H1 (cell line): ENCODE results near the gene ATP11A. TPM values are rescaled to one million over a fixed set of nuclear protein-coding genes. Genes with fewer than 3 reads are reported as not detected.

Experiments
- CTCF ChIA-PET: fragments of 300-600 bp; sonication (Branson Sonifier 250); formaldehyde crosslinking; loops from one replicate; lab custom pipeline; 2021; ENCODE audit not compliant: partially characterized antibody; lab: Charles Lee
- POLR2A ChIA-PET: fragments of 300-600 bp; sonication (Branson Sonifier 250); formaldehyde crosslinking; loops from one replicate; lab custom pipeline; 2021; ENCODE audit warnings: inconsistent platforms; ENCODE audit not compliant: partially characterized antibody; lab: Charles Lee
- DNase-seq, 2 experiments: peaks; one replicate each; pipeline versions ENCODE4 v3.0.0 to v3.0.0-alpha.2; 2010 to 2022; ENCODE audit warnings: low spot score in 2 of 2, low read depth in 1 of 2, mixed read lengths in 1 of 2
- FAIRE-seq: peaks from 2 replicates; lab custom pipeline; 2011; peaks lifted over from hg19 to GRCh38; lab: Jason Lieb, UNC
- H2AFZ ChIP-seq: 2 replicates; pipeline ENCODE4 v1.8.1; 2012; ENCODE audit warnings: low read length, inconsistent platforms
- H2AK5ac ChIP-seq: 2 replicates; pipeline ENCODE4 v1.6.1; 2013; ENCODE audit warnings: low read depth, low read length
- H2BK120ac ChIP-seq: replicated peaks from 2 replicates; pipeline ENCODE3; 2013; ENCODE audit warnings: low read depth, low read length, inconsistent platforms
- H2BK12ac ChIP-seq: 2 replicates; pipeline ENCODE4 v1.6.1; 2013; ENCODE audit warnings: low read depth, low read length
- H2BK15ac ChIP-seq: 2 replicates; pipeline ENCODE4 v1.6.1; 2013; ENCODE audit warnings: low read length
- H2BK20ac ChIP-seq: 2 replicates; pipeline ENCODE4 v1.6.1; 2013; ENCODE audit warnings: low read length
- H2BK5ac ChIP-seq: 2 replicates; pipeline ENCODE4 v1.6.1; 2013; ENCODE audit warnings: low read depth, low read length
- H3K14ac ChIP-seq: 2 replicates; pipeline ENCODE4 v1.6.1; 2013; ENCODE audit warnings: inconsistent platforms; ENCODE audit not compliant: insufficient read length
- H3K18ac ChIP-seq: 2 replicates; pipeline ENCODE4 v1.6.1; 2013; ENCODE audit warnings: low read length; ENCODE audit errors: extremely low read depth
- H3K23ac ChIP-seq: 2 replicates; pipeline ENCODE4 v1.6.1; 2013; ENCODE audit warnings: inconsistent platforms; ENCODE audit not compliant: insufficient read length
- H3K23me2 ChIP-seq: 2 replicates; pipeline ENCODE4 v1.6.1; 2013; ENCODE audit warnings: low read depth, low read length
- H3K27ac ChIP-seq: 2 replicates; pipeline ENCODE4 v1.6.1; 2011; ENCODE audit warnings: low read depth, low read length, inconsistent platforms
- H3K27me3 ChIP-seq, 4 experiments: replicated peaks in 1 of 4; 1 replicate in 1 of 4; 2 replicates in 3 of 4; pipeline versions ENCODE4 v1.6.1 to v1.8.1; 2011 to 2013; ENCODE audit warnings: low read length in 3 of 4, mild to moderate bottlenecking in 3 of 4, inconsistent platforms in 2 of 4, mixed read lengths in 2 of 4, moderate library complexity in 1 of 4; ENCODE audit not compliant: control insufficient read depth in 3 of 4, insufficient read depth in 3 of 4; ENCODE audit errors: extremely low read depth in 1 of 4
- H3K36me3 ChIP-seq, 4 experiments: 2 replicates each; pipeline versions ENCODE4 v1.6.1 to v1.8.1; 2011 to 2013; ENCODE audit warnings: mild to moderate bottlenecking in 4 of 4, low read length in 3 of 4, moderate library complexity in 2 of 4, control low read depth in 1 of 4, inconsistent platforms in 1 of 4; ENCODE audit not compliant: insufficient read depth in 4 of 4, control insufficient read depth in 2 of 4
- H3K4ac ChIP-seq: replicated peaks from 2 replicates; pipeline ENCODE3; 2013; ENCODE audit warnings: low read length, low read depth, mixed read lengths, inconsistent platforms; ENCODE audit not compliant: insufficient read length
- H3K4me1 ChIP-seq, 4 experiments: replicated peaks in 1 of 4; 1 replicate in 1 of 4; 2 replicates in 3 of 4; pipeline versions ENCODE4 v1.6.1 to v1.8.1; 2011 to 2013; ENCODE audit warnings: low read length in 3 of 4, inconsistent platforms in 2 of 4, mixed read lengths in 1 of 4; ENCODE audit not compliant: insufficient read depth in 4 of 4, control insufficient read depth in 3 of 4
- H3K4me2 ChIP-seq, 2 experiments: 2 replicates each; pipeline versions ENCODE4 v1.6.1 to v1.8.1; 2011 to 2013; ENCODE audit warnings: low read depth in 2 of 2, low read length in 2 of 2, control low read depth in 1 of 2, inconsistent platforms in 1 of 2, mild to moderate bottlenecking in 1 of 2; ENCODE audit not compliant: insufficient read depth in 1 of 2
- H3K4me3 ChIP-seq, 4 experiments: fragments of 200-600, 300-600 bp in 1 of 4; sonication (generic), shearing (Covaris generic), sonication (Bioruptor Twin) in 1 of 4; 2 replicates each; pipeline versions ENCODE4 v1.5.1 to v1.8.1; 2011 to 2016; ENCODE audit warnings: low read length in 4 of 4, low read depth in 3 of 4, control low read depth in 2 of 4, inconsistent platforms in 2 of 4, mild to moderate bottlenecking in 2 of 4, mixed read lengths in 1 of 4, moderate library complexity in 1 of 4; ENCODE audit not compliant: insufficient read depth in 2 of 4; ENCODE audit errors: extremely low read depth in 1 of 4
- H3K56ac ChIP-seq: replicated peaks from 2 replicates; pipeline ENCODE3; 2013; ENCODE audit warnings: low read depth, mild to moderate bottlenecking, mixed read lengths, low read length, inconsistent platforms; ENCODE audit not compliant: insufficient read length
- H3K79me1 ChIP-seq: 2 replicates; pipeline ENCODE4 v1.6.1; 2013; ENCODE audit warnings: low read depth, low read length, control low read depth
- H3K79me2 ChIP-seq, 2 experiments: 2 replicates each; pipeline versions ENCODE4 v1.6.1 to v1.8.1; 2012 to 2013; ENCODE audit warnings: low read length in 2 of 2, mild to moderate bottlenecking in 2 of 2, inconsistent platforms in 1 of 2; ENCODE audit not compliant: insufficient read depth in 2 of 2, control insufficient read depth in 1 of 2
- H3K9ac ChIP-seq, 4 experiments: replicated peaks in 1 of 4; 1 replicate in 1 of 4; 2 replicates in 3 of 4; pipeline versions ENCODE4 v1.6.1 to v1.8.1; 2011 to 2013; ENCODE audit warnings: low read depth in 3 of 4, low read length in 3 of 4, control low read depth in 2 of 4, mild to moderate bottlenecking in 2 of 4, moderate library complexity in 2 of 4, inconsistent platforms in 1 of 4; ENCODE audit errors: extremely low read depth in 1 of 4
- H3K9me3 ChIP-seq, 2 experiments: 2 replicates each; pipeline versions ENCODE4 v1.6.1 to v1.8.1; 2012 to 2013; ENCODE audit warnings: mild to moderate bottlenecking in 2 of 2, moderate library complexity in 2 of 2, control low read depth in 1 of 2, inconsistent platforms in 1 of 2, low read depth in 1 of 2, low read length in 1 of 2, mixed read lengths in 1 of 2; ENCODE audit not compliant: insufficient read depth in 2 of 2
- H4K20me1 ChIP-seq, 2 experiments: replicated peaks in 1 of 2; 2 replicates each; pipeline versions ENCODE3 to v1.8.1; 2011 to 2013; ENCODE audit warnings: inconsistent platforms in 2 of 2, low read length in 2 of 2, mild to moderate bottlenecking in 1 of 2; ENCODE audit not compliant: insufficient read depth in 2 of 2, control insufficient read depth in 1 of 2
- H4K5ac ChIP-seq: 2 replicates; pipeline ENCODE4 v1.6.1; 2013; ENCODE audit warnings: low read length, low read depth, mixed read lengths, inconsistent platforms; ENCODE audit not compliant: insufficient read length
- H4K8ac ChIP-seq: 2 replicates; pipeline ENCODE4 v1.8.0; 2013; ENCODE audit warnings: mild to moderate bottlenecking, moderate library complexity, low read length, inconsistent platforms; ENCODE audit not compliant: insufficient read depth; ENCODE audit errors: extremely low read depth
- H4K91ac ChIP-seq: replicated peaks from 2 replicates; pipeline ENCODE3; 2013; ENCODE audit warnings: low read length, mixed read lengths, inconsistent platforms; ENCODE audit not compliant: insufficient read length
- ASH2L ChIP-seq: fragments of 200-600, 300-600 bp; sonication (generic); IDR thresholded peaks from one replicate; pipeline ENCODE4 v1.7.1; 2017; ENCODE audit warnings: low read length
- CHD2 ChIP-seq: IDR thresholded peaks from 2 replicates; pipeline ENCODE4 v1.6.1; 2012; ENCODE audit warnings: low read length, improper control_type of control experiment
- EP300 ChIP-seq, 2 experiments: IDR thresholded peaks; 1 replicate in 1 of 2; 2 replicates in 1 of 2; pipeline ENCODE4 v1.6.1; 2011 to 2012; ENCODE audit warnings: low read depth in 2 of 2, low read length in 2 of 2, mild to moderate bottlenecking in 2 of 2, borderline replicate concordance in 1 of 2, inconsistent platforms in 1 of 2, moderate library complexity in 1 of 2
- HDAC6 ChIP-seq: IDR thresholded peaks from one replicate; pipeline ENCODE4 v1.7.1; 2012; ENCODE audit warnings: low read depth, mild to moderate bottlenecking, inconsistent platforms, low read length, moderate library complexity
- NANOG ChIP-seq: IDR thresholded peaks from 2 replicates; pipeline ENCODE4 v1.6.1; 2011; ENCODE audit warnings: low read length, low read depth, mild to moderate bottlenecking, inconsistent platforms; ENCODE audit not compliant: insufficient read depth, poor library complexity, severe bottlenecking
- POLR2A ChIP-seq, 2 experiments: IDR thresholded peaks; 1 replicate in 1 of 2; 2 replicates in 1 of 2; pipeline ENCODE4 v1.6.1; 2011; ENCODE audit warnings: low read depth in 2 of 2, low read length in 2 of 2, mild to moderate bottlenecking in 2 of 2; ENCODE audit errors: control extremely low read depth in 1 of 2
- SIX5 ChIP-seq: IDR thresholded peaks from 2 replicates; pipeline ENCODE4 v1.6.1; 2011; ENCODE audit warnings: mild to moderate bottlenecking, low read depth, low read length
- TBP ChIP-seq: IDR thresholded peaks from 2 replicates; pipeline ENCODE4 v1.6.1; 2011; ENCODE audit warnings: low read depth, low read length, improper control_type of control experiment
- WGBS, 2 experiments: shearing (Covaris generic) in 1 of 2; methylation state at CpG; one replicate each; pipeline versions ENCODE4 v1.1.6 to v1.1.7; 2013 to 2015; ENCODE audit warnings: low lambda C conversion rate in 2 of 2, mixed read lengths in 2 of 2, inconsistent platforms in 1 of 2, low coverage in 1 of 2, missing lambda C conversion rate in 1 of 2; ENCODE audit not compliant: insufficient replicate concordance in 2 of 2, insufficient coverage in 1 of 2, insufficient read length in 1 of 2; ENCODE audit errors: extremely low coverage in 1 of 2, missing lambda C conversion rate in 1 of 2; 5-methylcytosine and 5-hydroxymethylcytosine counted together
- polyA plus RNA-seq, 7 experiments: library from polyadenylated mRNA; depleted of rRNA in 3 of 7; stranded (reverse) in 5 of 7; unstranded in 2 of 7; fragments of >200 nt in 5 of 7; fragments of 200-250 nt in 2 of 7; gene quantifications; 1 replicate in 5 of 7; 2 replicates in 1 of 7; 4 replicates in 1 of 7; pipeline versions ENCODE4 v1.2.1 to v1.2.3, GENCODE V29; 2011 to 2013; ENCODE audit warnings: missing spikeins in 2 of 7, mixed read lengths in 2 of 7
- total RNA-seq: library from RNA; stranded (reverse); fragmentation: NEBNext Ultra II Directional; extraction: Animal tissue kit (Norgen Biotek cat#: 25700); gene quantifications from 2 replicates; pipeline ENCODE4 v1.2.1, GENCODE V29; 2021

The ATP11A gene
- total and polyA plus RNA-seq, 2 of the 8 experiments (the other 6 are each of a cell fraction or from before 2014, with no cell fraction given): 28.8 to 72.9 TPM

- H3K9ac ChIP-seq: no peak overlapping the region
- no peak overlapping the region for H2AFZ ChIP-seq
- H3K18ac ChIP-seq: peak overlapping the region; percentile 80; the same call in 1 of the 2 replicates
- H3K27ac ChIP-seq: peak overlapping the region; percentile 62
- H3K9me3 ChIP-seq: no peaks in the 10 kb centered on the region
- WGBS, 2 experiments: 85% methylated on average over 17 of the region's 22 CpGs; no CpG with 5 or more reads in 1 of the 2 experiments
- H2BK5ac ChIP-seq: 0 out of 2 replicates have a peak overlapping the region, but pooled peaks have one; percentile 53
- FAIRE-seq: no peak
- H3K23me2 ChIP-seq: no peaks in the 10 kb centered on the region; the same call in 1 of the 2 replicates
- H2BK15ac ChIP-seq: peak overlapping the region; percentile 49; the same call in 1 of the 2 replicates
- peak overlapping the region; percentile 23 for H4K91ac ChIP-seq
- POLR2A ChIA-PET: interaction anchor here (1.3 to 3.5 kb wide), 6 partner anchors 15 to 105 kb away, joined by 3 to 19 read pairs (median 6); no protein-coding TSS in a partner anchor
- H3K79me2 ChIP-seq: peaks cover 0 to 67% of the 10 kb centered on the region in 2 experiments; a peak in 2 of 4 replicates
- H2AK5ac ChIP-seq: no peak overlapping the region
- peaks cover 13 to 41% (median 18%) of the 10 kb centered on the region in 4 experiments for H3K4me1 ChIP-seq
- no peaks in the 10 kb centered on the region for H3K27me3 ChIP-seq
- H2BK12ac ChIP-seq: 0 out of 2 replicates have a peak overlapping the region, but pooled peaks have one; percentile 50
- no peak overlapping the region; the same call in 1 of the 2 replicates for H4K8ac ChIP-seq
- H2BK120ac ChIP-seq: no peak overlapping the region
- peak overlapping the region in 1 of 2 experiments; percentile 55; a peak in 2 of 4 replicates for H3K4me2 ChIP-seq
- H4K20me1 ChIP-seq: peaks cover 0 to 1% of the 10 kb centered on the region in 2 experiments
- TF ChIP-seq NANOG (no peak), EP300 (IDR thresholded peaks at IDR 0.05; ENCODE audit: borderline replicate concordance in 1 of 2, low read depth in 2 of 2, low read length in 2 of 2) (no peak), CHD2 (no peak), HDAC6 (no peak), POLR2A (IDR thresholded peaks at IDR 0.05; ENCODE audit: control extremely low read depth in 1 of 2, low read depth in 2 of 2, low read length in 2 of 2) (no peak), TBP (no peak), SIX5 (no peak), ASH2L (no peak)
- TF ChIP-seq, all 59 proteins: peak for 0
- Histone ChIP-seq H3K4ac (no peak overlapping the region), H4K5ac (peak overlapping the region; percentile 49), H3K23ac (no peak overlapping the region), H3K79me1 (peaks cover 12% of the 10 kb centered on the region), H3K56ac (no peak overlapping the region), H3K36me3 (no peaks in the 10 kb centered on the region), H3K4me3 (peak overlapping the region in 1 of 4 experiments; percentile 36; a peak in 4 of 8 replicates), H3K14ac (no peak overlapping the region), H2BK20ac (no peak overlapping the region)
- CTCF ChIA-PET: interaction anchor here (0.7 to 3.1 kb wide), 8 partner anchors 13 to 163 kb away, joined by 3 to 13 read pairs (median 4); no protein-coding TSS in a partner anchor
- no peak for DNase-seq
Observed at GRCh38 chr13:112710855-112711527, 21.2 kb downstream of the ATP11A start.
